ENCODE results near the gene ADIPOQ.

DNA sequence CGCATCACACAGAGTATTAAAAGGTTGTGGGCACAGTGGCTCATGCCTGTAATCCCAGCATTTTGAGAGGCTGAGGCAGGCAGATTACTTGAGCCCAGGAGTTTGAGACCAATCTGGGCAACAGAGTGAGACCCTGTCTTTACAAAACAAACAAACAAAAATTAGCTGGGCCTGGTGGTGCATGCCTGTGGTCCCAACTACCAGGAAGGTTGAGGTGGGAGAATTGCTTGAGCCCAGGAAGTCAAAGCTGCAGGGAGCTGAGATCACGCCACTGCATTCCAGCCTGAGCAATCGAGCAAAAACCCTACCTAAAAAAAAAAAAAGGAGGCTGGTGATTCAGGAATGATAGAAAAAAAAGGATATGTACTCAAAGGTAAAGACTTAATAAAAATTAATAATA is 59.6 kb downstream of the ADIPOQ start:
- TF ChIP-seq, protein P1, sequence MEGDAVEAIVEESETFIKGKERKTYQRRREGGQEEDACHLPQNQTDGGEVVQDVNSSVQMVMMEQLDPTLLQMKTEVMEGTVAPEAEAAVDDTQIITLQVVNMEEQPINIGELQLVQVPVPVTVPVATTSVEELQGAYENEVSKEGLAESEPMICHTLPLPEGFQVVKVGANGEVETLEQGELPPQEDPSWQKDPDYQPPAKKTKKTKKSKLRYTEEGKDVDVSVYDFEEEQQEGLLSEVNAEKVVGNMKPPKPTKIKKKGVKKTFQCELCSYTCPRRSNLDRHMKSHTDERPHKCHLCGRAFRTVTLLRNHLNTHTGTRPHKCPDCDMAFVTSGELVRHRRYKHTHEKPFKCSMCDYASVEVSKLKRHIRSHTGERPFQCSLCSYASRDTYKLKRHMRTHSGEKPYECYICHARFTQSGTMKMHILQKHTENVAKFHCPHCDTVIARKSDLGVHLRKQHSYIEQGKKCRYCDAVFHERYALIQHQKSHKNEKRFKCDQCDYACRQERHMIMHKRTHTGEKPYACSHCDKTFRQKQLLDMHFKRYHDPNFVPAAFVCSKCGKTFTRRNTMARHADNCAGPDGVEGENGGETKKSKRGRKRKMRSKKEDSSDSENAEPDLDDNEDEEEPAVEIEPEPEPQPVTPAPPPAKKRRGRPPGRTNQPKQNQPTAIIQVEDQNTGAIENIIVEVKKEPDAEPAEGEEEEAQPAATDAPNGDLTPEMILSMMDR (conservative IDR thresholded peaks at IDR 0.05; ENCODE audit: low read depth, low read length): no peak
- TF ChIP-seq EZH2phosphoT487 (IDR thresholded peaks at IDR 0.05; ENCODE audit: borderline replicate concordance, low read length) (no peak), EZH2 (IDR thresholded peaks at IDR 0.05; ENCODE audit: low read length, unreplicated experiment) (no peak)
